Measurements from ENCODE around the gene ZNF408. TPM values are rescaled to one million over a fixed set of nuclear protein-coding genes. Genes with fewer than 3 reads are reported as not detected.

The ZNF408 gene
- total and polyA plus RNA-seq, 12 donors: 2.2 to 13.8 (median 9.2) TPM

DNA sequence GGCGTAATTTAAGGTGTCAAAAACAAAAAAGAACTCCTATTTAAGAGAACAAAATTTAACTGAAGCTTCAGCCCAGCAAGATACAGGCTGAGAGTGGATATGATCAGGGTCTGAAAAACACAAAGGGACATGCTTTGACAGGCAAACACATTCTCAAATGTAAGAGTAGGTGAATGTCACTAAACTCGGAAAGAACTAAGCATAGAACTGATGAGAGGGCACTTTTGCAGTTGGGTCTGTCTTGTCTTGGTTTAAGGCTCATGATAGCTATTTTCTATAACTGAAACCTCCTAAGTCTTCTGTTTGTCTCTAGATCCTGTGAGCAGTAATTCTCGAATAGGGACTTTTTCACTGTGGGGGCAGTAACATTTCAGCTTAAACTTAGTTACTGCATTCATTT lies 45.2 kb downstream of the ZNF408 start:
- H3K4me3 ChIP-seq: no peak overlapping the region
- intact Hi-C loops (cut with DNase I): no loop called here
- 87 to 98% (median 92%) methylated on average over 3 of the region's 3 CpGs for WGBS, 4 donors
- no peak overlapping the region for H3K27ac ChIP-seq
- TF ChIP-seq, protein P1, sequence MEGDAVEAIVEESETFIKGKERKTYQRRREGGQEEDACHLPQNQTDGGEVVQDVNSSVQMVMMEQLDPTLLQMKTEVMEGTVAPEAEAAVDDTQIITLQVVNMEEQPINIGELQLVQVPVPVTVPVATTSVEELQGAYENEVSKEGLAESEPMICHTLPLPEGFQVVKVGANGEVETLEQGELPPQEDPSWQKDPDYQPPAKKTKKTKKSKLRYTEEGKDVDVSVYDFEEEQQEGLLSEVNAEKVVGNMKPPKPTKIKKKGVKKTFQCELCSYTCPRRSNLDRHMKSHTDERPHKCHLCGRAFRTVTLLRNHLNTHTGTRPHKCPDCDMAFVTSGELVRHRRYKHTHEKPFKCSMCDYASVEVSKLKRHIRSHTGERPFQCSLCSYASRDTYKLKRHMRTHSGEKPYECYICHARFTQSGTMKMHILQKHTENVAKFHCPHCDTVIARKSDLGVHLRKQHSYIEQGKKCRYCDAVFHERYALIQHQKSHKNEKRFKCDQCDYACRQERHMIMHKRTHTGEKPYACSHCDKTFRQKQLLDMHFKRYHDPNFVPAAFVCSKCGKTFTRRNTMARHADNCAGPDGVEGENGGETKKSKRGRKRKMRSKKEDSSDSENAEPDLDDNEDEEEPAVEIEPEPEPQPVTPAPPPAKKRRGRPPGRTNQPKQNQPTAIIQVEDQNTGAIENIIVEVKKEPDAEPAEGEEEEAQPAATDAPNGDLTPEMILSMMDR (IDR thresholded peaks at IDR 0.05): no peak
- TF ChIP-seq POLR2A (IDR thresholded peaks at IDR 0.05): no peak
- no peaks in the 10 kb centered on the region for H3K4me1 ChIP-seq (replicated peaks in 1 of 2)
- no peak for DNase-seq
- peaks cover 0 to 95% of the 10 kb centered on the region in 2 donors for H3K36me3 ChIP-seq (replicated peaks in 1 of 2)
- no peaks in the 10 kb centered on the region for H3K27me3 ChIP-seq
- no peaks in the 10 kb centered on the region for H3K9me3 ChIP-seq (replicated peaks in 1 of 3)

DNA sequence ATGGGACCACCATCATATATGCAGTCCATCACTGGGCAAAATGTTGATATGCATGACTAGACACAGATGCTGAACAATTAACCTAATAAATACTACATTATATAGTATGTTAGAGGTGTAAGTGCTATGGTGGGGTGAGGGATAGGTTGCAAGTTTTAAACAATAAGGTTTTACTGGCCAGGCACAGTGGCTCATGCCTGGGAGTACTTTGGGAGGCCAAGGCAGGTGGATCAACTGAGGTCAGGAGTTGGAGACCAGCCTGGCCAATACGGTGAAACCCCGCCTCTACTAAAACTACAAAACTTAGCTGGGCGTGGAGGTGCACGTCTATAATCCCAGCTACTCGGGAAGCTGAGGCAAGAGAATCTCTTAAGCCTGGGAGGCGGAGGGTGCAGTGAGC lies 46.3 kb downstream of the ZNF408 start:
- DNase-seq: no peak
- intact Hi-C loops (cut with DNase I): no loop called here
- no peak overlapping the region for H3K4me3 ChIP-seq
- 89 to 94% (median 90%) methylated on average over 6 of the region's 6 CpGs for WGBS, 4 donors
- no peaks in the 10 kb centered on the region for H3K9me3 ChIP-seq (replicated peaks in 1 of 3)
- no peaks in the 10 kb centered on the region for H3K27me3 ChIP-seq
- TF ChIP-seq, protein P1 (IDR thresholded peaks at IDR 0.05): no peak
- TF ChIP-seq POLR2A (IDR thresholded peaks at IDR 0.05): no peak
- peaks cover 0 to 94% of the 10 kb centered on the region in 2 donors for H3K36me3 ChIP-seq (replicated peaks in 1 of 2)
- no peaks in the 10 kb centered on the region for H3K4me1 ChIP-seq (replicated peaks in 1 of 2)
- H3K27ac ChIP-seq: no peak overlapping the region

Small RNA genes within 50 kb of the gene (microRNA-seq; reads per million reads assigned to microRNA genes)
- gene MIR5582: 0 to 0.45 (median 0) reads per million in 3 donors

Small RNA genes within 50 kb of the gene (small RNA-seq; reads per million reads assigned to genes)
- gene MIR5582: 0 to 0.08 reads per million in 2 donors

Other genes starting within 250 kb of the ZNF408 start
- gene AMBRA1, start 107.0 kb upstream of the ZNF408 start, total RNA-seq: 10 to 100 TPM; 40.4 to 73.3 (median 54.7) TPM
- 10 to 100 TPM; 16.2 to 22.8 (median 17.7) TPM for gene AMBRA1, start 107.0 kb upstream of the ZNF408 start, polyA plus RNA-seq
- gene HARBI1, start 83.8 kb upstream of the ZNF408 start, total RNA-seq: 1 to 10 TPM; 4.5 to 7.4 (median 6.0) TPM
- gene HARBI1, start 83.8 kb upstream of the ZNF408 start, polyA plus RNA-seq: 1 to 10 TPM; 1.5 to 6.9 (median 3.0) TPM
- gene ATG13, start 83.5 kb upstream of the ZNF408 start, total RNA-seq: 100 to 1,000 TPM in 5 of 9 donors, 10 to 100 TPM in 4; 39.8 to 177 (median 108) TPM
- 10 to 100 TPM; 31.0 to 62.9 (median 57.0) TPM for gene ATG13, start 83.5 kb upstream of the ZNF408 start, polyA plus RNA-seq
- 100 to 1,000 TPM in 3 of 9 donors, 10 to 100 TPM in 6; 18.7 to 125 (median 93.9) TPM for gene ARHGAP1, start 412 bp upstream of the ZNF408 start, total RNA-seq
- 10 to 100 TPM; 29.0 to 52.6 (median 32.5) TPM for gene ARHGAP1, start 412 bp upstream of the ZNF408 start, polyA plus RNA-seq
- under 1 TPM in 2 of 9 donors, not detected in 7; 0.50 to 0.61 TPM for gene F2, start 18.2 kb downstream of the ZNF408 start, total RNA-seq
- not detected for gene F2, start 18.2 kb downstream of the ZNF408 start, polyA plus RNA-seq
- gene CKAP5, start 145.2 kb downstream of the ZNF408 start, total RNA-seq: 100 to 1,000 TPM in 5 of 9 donors, 10 to 100 TPM in 4; 71.4 to 174 (median 102) TPM
- 10 to 100 TPM; 18.0 to 99.7 (median 18.2) TPM for gene CKAP5, start 145.2 kb downstream of the ZNF408 start, polyA plus RNA-seq
- gene LRP4, start 217.5 kb downstream of the ZNF408 start, total RNA-seq: 10 to 100 TPM in 6 of 9 donors, 1 to 10 TPM in 3; 2.9 to 24.5 (median 13.3) TPM
- gene LRP4, start 217.5 kb downstream of the ZNF408 start, polyA plus RNA-seq: 1 to 10 TPM; 5.9 to 9.7 (median 7.1) TPM
- 10 to 100 TPM; 17.6 to 63.0 (median 24.7) TPM for gene CSTPP1, start 235.7 kb downstream of the ZNF408 start, total RNA-seq
- 10 to 100 TPM; 19.2 to 26.9 (median 23.5) TPM for gene CSTPP1, start 235.7 kb downstream of the ZNF408 start, polyA plus RNA-seq